ENCODE data around the gene LTC4S. TPM values are rescaled to one million over a fixed set of nuclear protein-coding genes. Genes with fewer than 3 reads are reported as not detected.

Gene LTC4S
- total RNA-seq, 1 experiment from 2014 or later = 3.7 TPM

GRCh38 chr5:179776411-179776938 lies 17.3 kb upstream of the LTC4S start:
- no peak overlapping the region for H2BK20ac ChIP-seq (ENCODE audit: low read depth, low read length, poor library complexity, severe bottlenecking)
- Mint-ChIP-seq H3K9me3 (no peaks in the 10 kb centered on the region), H3K4me3 (no peak overlapping the region), H3K27me3 (ENCODE audit: low read depth) (peaks cover 2% of the 10 kb centered on the region; the same call in 1 of the 2 replicates), H3K27ac (0 out of 7 replicates have a peak overlapping the region, but pooled peaks of 1 of the 3 experiments have one; percentile 29), H3K36me3 (ENCODE audit: insufficient read depth in 1 of 3, low read depth in 3 of 3) (peaks cover 39 to 77% (median 62%) of the 10 kb centered on the region in 3 experiments), H3K4me1 (no peaks in the 10 kb centered on the region)
- H3K79me2 ChIP-seq (ENCODE audit: insufficient read depth, low read length) = no peaks in the 10 kb centered on the region
- no peak overlapping the region for H3K9ac ChIP-seq (ENCODE audit: extremely low read depth, insufficient read length, low read length)
- H2AK5ac ChIP-seq (ENCODE audit: insufficient read length, low read length) = no peak overlapping the region
- DNase-seq = no peak
- H3T11ph ChIP-seq (ENCODE audit: low read length) = no peak overlapping the region
- no peaks in the 10 kb centered on the region for H3K9me3 ChIP-seq (ENCODE audit: control insufficient read depth, low read depth, low read length)
- no peak overlapping the region for H3K56ac ChIP-seq (ENCODE audit: insufficient read length, low read depth, low read length)
- H3K14ac ChIP-seq (ENCODE audit: insufficient read depth, low read length) = no peak overlapping the region
- H3K23ac ChIP-seq (ENCODE audit: insufficient read length, low read depth, low read length) = no peak overlapping the region
- no peak overlapping the region for H4K5ac ChIP-seq (ENCODE audit: insufficient read length, low read depth, low read length)
- H2BK5ac ChIP-seq (ENCODE audit: insufficient read length, low read length) = no peak overlapping the region
- no peak overlapping the region for H4K91ac ChIP-seq (ENCODE audit: insufficient read length, low read depth, low read length)
- H3K79me1 ChIP-seq (ENCODE audit: insufficient read depth, low read depth, low read length, poor library complexity, severe bottlenecking) = no peaks in the 10 kb centered on the region
- no peaks in the 10 kb centered on the region for H3K4me1 ChIP-seq (ENCODE audit: insufficient read depth, low read length)
- no peak overlapping the region for H2BK120ac ChIP-seq (ENCODE audit: low read depth, low read length, poor library complexity, severe bottlenecking)
- H3K27me3 ChIP-seq (ENCODE audit: insufficient read depth, low read length) = no peaks in the 10 kb centered on the region
- no peak overlapping the region for H2BK12ac ChIP-seq (ENCODE audit: insufficient read length, low read depth, low read length)
- no peak overlapping the region for H4K8ac ChIP-seq (replicated peaks; ENCODE audit: insufficient read length, low read depth, low read length)
- no peaks in the 10 kb centered on the region for H3K23me2 ChIP-seq (ENCODE audit: insufficient read length, low read depth, low read length, poor library complexity, severe bottlenecking)
- H2AFZ ChIP-seq (ENCODE audit: low read length) = no peak overlapping the region
- H3K4ac ChIP-seq (ENCODE audit: low read depth, low read length) = no peak overlapping the region
- H2BK15ac ChIP-seq (ENCODE audit: low read depth, low read length) = no peak overlapping the region
- no peak overlapping the region for H3K4me2 ChIP-seq (ENCODE audit: insufficient read depth, insufficient read length, low read length)
- TF ChIP-seq, protein P1, sequence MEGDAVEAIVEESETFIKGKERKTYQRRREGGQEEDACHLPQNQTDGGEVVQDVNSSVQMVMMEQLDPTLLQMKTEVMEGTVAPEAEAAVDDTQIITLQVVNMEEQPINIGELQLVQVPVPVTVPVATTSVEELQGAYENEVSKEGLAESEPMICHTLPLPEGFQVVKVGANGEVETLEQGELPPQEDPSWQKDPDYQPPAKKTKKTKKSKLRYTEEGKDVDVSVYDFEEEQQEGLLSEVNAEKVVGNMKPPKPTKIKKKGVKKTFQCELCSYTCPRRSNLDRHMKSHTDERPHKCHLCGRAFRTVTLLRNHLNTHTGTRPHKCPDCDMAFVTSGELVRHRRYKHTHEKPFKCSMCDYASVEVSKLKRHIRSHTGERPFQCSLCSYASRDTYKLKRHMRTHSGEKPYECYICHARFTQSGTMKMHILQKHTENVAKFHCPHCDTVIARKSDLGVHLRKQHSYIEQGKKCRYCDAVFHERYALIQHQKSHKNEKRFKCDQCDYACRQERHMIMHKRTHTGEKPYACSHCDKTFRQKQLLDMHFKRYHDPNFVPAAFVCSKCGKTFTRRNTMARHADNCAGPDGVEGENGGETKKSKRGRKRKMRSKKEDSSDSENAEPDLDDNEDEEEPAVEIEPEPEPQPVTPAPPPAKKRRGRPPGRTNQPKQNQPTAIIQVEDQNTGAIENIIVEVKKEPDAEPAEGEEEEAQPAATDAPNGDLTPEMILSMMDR (conservative IDR thresholded peaks at IDR 0.05) = no peak
- H3K27ac ChIP-seq (ENCODE audit: insufficient read length, low read depth, low read length) = no peak overlapping the region
- H3K18ac ChIP-seq (ENCODE audit: insufficient read length, low read depth, low read length) = no peak overlapping the region
- peaks cover 2% of the 10 kb centered on the region for H4K20me1 ChIP-seq (ENCODE audit: control insufficient read depth, insufficient read depth, insufficient read length)
- no CpG with 5 or more reads among the region's 11 CpGs for WGBS (ENCODE audit: extremely low coverage, insufficient read length, low lambda C conversion rate)

Measured in H9 (cell line).